IMR-90 (cell line): ENCODE measurements around the gene C5orf58. TPM values are rescaled to one million over a fixed set of nuclear protein-coding genes. Genes with fewer than 3 reads are reported as not detected.
A peak's percentile ranks its signal among the peaks of the same experiment; 100 is the strongest.

Experiments used
- ATAC-seq: fragments of 200-7000 bp; cut with Tn5 transposase; 2 replicates; pipeline ENCODE4 v1.9.1; 2020; ENCODE audit warnings: low read depth, mild to moderate bottlenecking, moderate library complexity
- BruUV-seq: library from RNA; stranded (reverse); fragments of 400-500 nt; replicated peaks from 2 replicates; lab custom pipeline; 2021; lab: Mats Ljungman, UMichigan
- CTCF ChIA-PET: fragments of 300-600 bp; formaldehyde crosslinking; extraction: SDS; loops from one replicate; lab custom pipeline; 2021; ENCODE audit warnings: antibody characterized with exemption; lab: Yijun Ruan, JAX
- POLR2A ChIA-PET: fragments of 300-600 bp; sonication (Branson Sonifier 250); formaldehyde crosslinking; loops from one replicate; lab custom pipeline; 2022; ENCODE audit warnings: antibody characterized with exemption; ENCODE audit not compliant: unreplicated experiment; lab: Charles Lee
- DNase-seq: peaks from one replicate; pipeline ENCODE4 v3.0.0; 2013
- H2AFZ ChIP-seq: replicated peaks from 2 replicates; pipeline ENCODE3; 2013; ENCODE audit warnings: low read length, mild to moderate bottlenecking; ENCODE audit not compliant: poor library complexity
- H2AK5ac ChIP-seq: 2 replicates; pipeline ENCODE4 v1.6.1; 2013; ENCODE audit warnings: low read depth, low read length, inconsistent platforms
- H2AK9ac ChIP-seq: replicated peaks from 2 replicates; pipeline ENCODE3; 2013; ENCODE audit warnings: mild to moderate bottlenecking, low read depth, low read length, moderate library complexity; ENCODE audit not compliant: poor library complexity
- H2BK120ac ChIP-seq: 2 replicates; pipeline ENCODE4 v1.6.1; 2013; ENCODE audit warnings: low read depth, low read length, inconsistent platforms
- H2BK15ac ChIP-seq: 3 replicates; pipeline ENCODE4 v1.6.1; 2013; ENCODE audit warnings: low read depth, low read length, inconsistent platforms
- H2BK20ac ChIP-seq: 2 replicates; pipeline ENCODE4 v1.6.1; 2013; ENCODE audit warnings: low read depth, mild to moderate bottlenecking, inconsistent platforms, low read length, moderate library complexity
- H2BK5ac ChIP-seq: 2 replicates; pipeline ENCODE4 v1.6.1; 2013; ENCODE audit warnings: mild to moderate bottlenecking, low read depth, low read length, inconsistent platforms; ENCODE audit not compliant: poor library complexity, severe bottlenecking
- H3K14ac ChIP-seq: replicated peaks from 2 replicates; pipeline ENCODE4 v1.6.1; 2013; ENCODE audit warnings: low read depth, low read length, inconsistent platforms
- H3K18ac ChIP-seq: 2 replicates; pipeline ENCODE4 v1.6.1; 2013; ENCODE audit warnings: low read depth, low read length, control low read depth
- H3K23ac ChIP-seq: 2 replicates; pipeline ENCODE4 v1.6.1; 2013; ENCODE audit warnings: low read depth, low read length, inconsistent platforms
- H3K27ac ChIP-seq: 2 replicates; pipeline ENCODE4 v1.5.1; 2013; ENCODE audit warnings: mild to moderate bottlenecking, control low read depth, low read length; ENCODE audit not compliant: insufficient read depth
- H3K27me3 ChIP-seq: 2 replicates; pipeline ENCODE4 v1.6.1; 2013; ENCODE audit warnings: low read length; ENCODE audit not compliant: control insufficient read depth, insufficient read depth
- H3K36me3 ChIP-seq: 2 replicates; pipeline ENCODE4 v1.6.1; 2013; ENCODE audit warnings: low read length, mixed read lengths; ENCODE audit not compliant: control insufficient read depth, insufficient read depth
- H3K4ac ChIP-seq: 2 replicates; pipeline ENCODE4 v1.6.1; 2013; ENCODE audit warnings: low read depth, low read length, inconsistent platforms
- H3K4me1 ChIP-seq: 2 replicates; pipeline ENCODE4 v1.6.1; 2013; ENCODE audit warnings: low read length, mixed read lengths; ENCODE audit not compliant: control insufficient read depth, insufficient read depth
- H3K4me2 ChIP-seq: 2 replicates; pipeline ENCODE4 v1.6.1; 2013; ENCODE audit warnings: low read depth, mild to moderate bottlenecking, control low read depth, low read length, moderate library complexity
- H3K4me3 ChIP-seq: 2 replicates; pipeline ENCODE4 v1.5.1; 2013; ENCODE audit warnings: low read depth, mild to moderate bottlenecking, control low read depth, low read length, moderate library complexity; ENCODE audit not compliant: insufficient read depth
- H3K56ac ChIP-seq: 2 replicates; pipeline ENCODE4 v1.6.1; 2013; ENCODE audit warnings: low read length, inconsistent platforms; ENCODE audit not compliant: insufficient read depth; ENCODE audit errors: extremely low read depth
- H3K79me1 ChIP-seq, 2 experiments: 2 replicates each; pipeline ENCODE4 v1.6.1; 2013; ENCODE audit warnings: low read length in 2 of 2, inconsistent platforms in 1 of 2, low read depth in 1 of 2
- H3K9ac ChIP-seq: 2 replicates; pipeline ENCODE4 v1.6.1; 2013; ENCODE audit warnings: low read depth, low read length, control low read depth
- H3K9me1 ChIP-seq: 2 replicates; pipeline ENCODE4 v1.6.1; 2013; ENCODE audit warnings: low read length, inconsistent platforms; ENCODE audit not compliant: insufficient read depth
- H3K9me3 ChIP-seq: 2 replicates; pipeline ENCODE4 v1.6.1; 2013; ENCODE audit warnings: low read length; ENCODE audit not compliant: control insufficient read depth, insufficient read depth
- H4K20me1 ChIP-seq: 2 replicates; pipeline ENCODE4 v1.6.1; 2013; ENCODE audit warnings: low read length, inconsistent platforms; ENCODE audit not compliant: insufficient read depth
- H4K5ac ChIP-seq: 2 replicates; pipeline ENCODE4 v1.6.1; 2013; ENCODE audit warnings: mild to moderate bottlenecking, low read depth, low read length, control low read depth
- H4K8ac ChIP-seq, 2 experiments: 2 replicates each; pipeline ENCODE4 v1.6.1; 2013; ENCODE audit warnings: low read depth in 2 of 2, low read length in 2 of 2, control low read depth in 1 of 2, inconsistent platforms in 1 of 2
- H4K91ac ChIP-seq: 2 replicates; pipeline ENCODE4 v1.6.1; 2013; ENCODE audit warnings: low read depth, low read length, inconsistent platforms; ENCODE audit not compliant: insufficient read depth
- BHLHE40 ChIP-seq: fragments of 150-350 bp; IDR thresholded peaks from 2 replicates; pipeline ENCODE4 v1.6.1; 2016; ENCODE audit warnings: mild to moderate bottlenecking, low read depth, low read length
- CEBPB ChIP-seq: IDR thresholded peaks from 2 replicates; pipeline ENCODE4 v1.6.1; 2012; ENCODE audit warnings: low read depth, low read length, improper control_type of control experiment
- CHD1 ChIP-seq: IDR thresholded peaks from 2 replicates; pipeline ENCODE4 v1.6.1; 2012; ENCODE audit warnings: low read depth, low read length, improper control_type of control experiment
- FOS ChIP-seq: fragments of 150-350 bp; IDR thresholded peaks from 2 replicates; pipeline ENCODE4 v1.6.1; 2016; ENCODE audit warnings: low read depth, low read length
- MAFK ChIP-seq: IDR thresholded peaks from 2 replicates; pipeline ENCODE4 v1.6.1; 2012; ENCODE audit warnings: low read depth, low read length, improper control_type of control experiment
- MAZ ChIP-seq: IDR thresholded peaks from 2 replicates; pipeline ENCODE4 v1.6.1; 2012; ENCODE audit warnings: low read depth, mild to moderate bottlenecking, low read length, improper control_type of control experiment, moderate library complexity, borderline replicate concordance
- MXI1 ChIP-seq: IDR thresholded peaks from 2 replicates; pipeline ENCODE4 v1.6.1; 2012; ENCODE audit warnings: low read depth, mild to moderate bottlenecking, low read length, moderate library complexity, borderline replicate concordance
- NFE2L2 ChIP-seq: fragments of 150-350 bp; IDR thresholded peaks from 2 replicates; pipeline ENCODE4 v1.6.1; 2016; ENCODE audit warnings: low read depth, mild to moderate bottlenecking, low read length
- POLR2A ChIP-seq: IDR thresholded peaks from 2 replicates; pipeline ENCODE4 v1.6.1; 2012; ENCODE audit warnings: mild to moderate bottlenecking, low read depth, low read length
- RAD21 ChIP-seq: IDR thresholded peaks from 2 replicates; pipeline ENCODE4 v1.6.1; 2012; ENCODE audit warnings: low read length, improper control_type of control experiment
- RCOR1 ChIP-seq: IDR thresholded peaks from 2 replicates; pipeline ENCODE4 v1.6.1; 2012; ENCODE audit warnings: mild to moderate bottlenecking, low read length, improper control_type of control experiment; ENCODE audit not compliant: insufficient replicate concordance
- RFX5 ChIP-seq: IDR thresholded peaks from 2 replicates; pipeline ENCODE4 v1.8.0; 2012; ENCODE audit warnings: low read depth, mild to moderate bottlenecking, low read length, moderate library complexity
- SMC3 ChIP-seq: fragments of 150-350 bp; IDR thresholded peaks from 2 replicates; pipeline ENCODE4 v1.6.1; 2016; ENCODE audit warnings: low read depth, mild to moderate bottlenecking, antibody characterized with exemption, low read length, moderate library complexity
- WGBS, 2 experiments: methylation state at CpG; one replicate each; pipeline versions ENCODE4 v1.1.5 to v1.1.7; 2013; ENCODE audit warnings: missing lambda C conversion rate in 2 of 2; ENCODE audit not compliant: insufficient read length in 1 of 2; ENCODE audit errors: extremely low coverage in 2 of 2; 5-methylcytosine and 5-hydroxymethylcytosine counted together
- dilution Hi-C: fragments of 300-500 bp; cut with HindIII; formaldehyde crosslinking; loops from one replicate; pipeline ENCODE4 v1.14.3; 2018; ENCODE audit warnings: low sequenced_read_pairs; ENCODE audit not compliant: unreplicated experiment
- in situ Hi-C: fragments of 300-500 bp; cut with MboI; formaldehyde crosslinking; loops from 3 replicates; pipeline ENCODE4 v1.14.3; 2019; ENCODE audit warnings: low sequenced_read_pairs, inconsistent platforms, mixed read lengths
- intact Hi-C: fragments of 100-400 bp; cut with micrococcal nuclease; formaldehyde crosslinking; loops from 2 replicates; pipeline ENCODE4 v1.10.0; 2022
- polyA plus RNA-seq, 3 experiments: library from polyadenylated mRNA; depleted of rRNA; stranded (reverse); fragments of >200 nt; gene quantifications; 2 replicates each; pipeline ENCODE4 v1.2.3, GENCODE V29; 2012; ENCODE audit warnings: low replicate concordance in 1 of 3
- total RNA-seq: library from RNA; depleted of rRNA; stranded (reverse); fragments of >200 nt; gene quantifications from 2 replicates; pipeline ENCODE4 v1.2.3, GENCODE V29; 2012
- TF ChIP-seq, protein P1 (sequence below): fragments of 150-350 bp; IDR thresholded peaks from 2 replicates; pipeline ENCODE4 v1.6.1; 2016; ENCODE audit warnings: low read depth, mild to moderate bottlenecking, low read length, moderate library complexity, borderline replicate concordance
- TF ChIP-seq, protein P2 (sequence below): conservative IDR thresholded peaks from 2 replicates; pipeline ENCODE4 v1.5.1; 2012; ENCODE audit warnings: mild to moderate bottlenecking, low read depth, low read length, improper control_type of control experiment
- TF ChIP-seq, protein P3 (sequence below): fragments of 150-350 bp; IDR thresholded peaks from 2 replicates; pipeline ENCODE4 v1.6.1; 2017; ENCODE audit warnings: mild to moderate bottlenecking, antibody characterized with exemption, low read length, low read depth

The C5orf58 gene
- total and polyA plus RNA-seq, 2 of the 4 experiments (the other 2 are of a cell fraction), result not detected

DNA sequence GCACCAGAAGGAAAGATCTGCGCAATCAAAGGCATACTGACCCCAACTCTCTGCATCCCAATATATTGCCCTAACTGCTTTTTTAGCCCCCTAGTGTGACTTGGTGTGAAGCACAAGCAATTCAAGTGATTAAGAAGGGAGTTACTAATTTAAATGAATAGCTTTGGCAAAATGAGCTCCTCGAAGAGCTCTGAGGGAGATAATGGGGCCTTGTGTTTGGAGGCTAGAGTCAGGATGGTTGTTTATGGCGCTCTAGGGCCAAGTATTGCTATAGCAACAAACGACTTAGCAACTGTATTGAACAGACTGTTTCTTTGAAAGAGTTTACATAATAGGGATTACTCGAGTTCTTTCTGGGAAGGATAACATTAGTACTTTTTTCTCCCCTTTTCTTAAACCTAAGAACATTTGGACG, 11.5 kb upstream of the C5orf58 start:
- ChIA-PET CTCF (no interaction called here), POLR2A (no interaction called here)
- no peaks in the 10 kb centered on the region for H3K9me3 ChIP-seq
- H4K91ac ChIP-seq, result no peak overlapping the region
- H3K18ac ChIP-seq, result no peak overlapping the region
- dilution Hi-C loops, result no loop called here
- H4K20me1 ChIP-seq, result no peaks in the 10 kb centered on the region
- H3K9me1 ChIP-seq, result no peaks in the 10 kb centered on the region
- no peak overlapping the region for H3K14ac ChIP-seq
- H3K4ac ChIP-seq, result no peak overlapping the region
- H3K36me3 ChIP-seq, result no peaks in the 10 kb centered on the region
- H3K56ac ChIP-seq, result no peak overlapping the region
- no peaks in the 10 kb centered on the region for H3K27me3 ChIP-seq
- WGBS, 2 experiments, result 0% methylated on average over 1 of the region's 6 CpGs; no CpG with 5 or more reads in 1 of the 2 experiments
- no peak overlapping the region for H2BK15ac ChIP-seq
- no peak overlapping the region for H2BK120ac ChIP-seq
- H4K5ac ChIP-seq, result no peak overlapping the region
- ATAC-seq, result no peak
- no peak overlapping the region for H2AK5ac ChIP-seq
- DNase-seq, result peak; percentile 6
- no peaks in the 10 kb centered on the region for H3K4me1 ChIP-seq
- in situ Hi-C loops, result loop anchor here (10.0 kb wide), 1 partner anchor 203 kb away; no protein-coding TSS in a partner anchor
- no peak overlapping the region for H3K4me2 ChIP-seq
- H3K79me1 ChIP-seq, result no peaks in the 10 kb centered on the region
- intact Hi-C loops, result no loop called here
- H3K23ac ChIP-seq, result no peak overlapping the region
- no peak overlapping the region for H4K8ac ChIP-seq
- H3K9ac ChIP-seq, result no peak overlapping the region
- H2AFZ ChIP-seq, result no peak overlapping the region
- no peak overlapping the region for H2BK5ac ChIP-seq
- no peak overlapping the region for H2BK20ac ChIP-seq
- TF ChIP-seq POLR2A, result no peak
- no peak for TF ChIP-seq NFE2L2
- TF ChIP-seq, protein P1, sequence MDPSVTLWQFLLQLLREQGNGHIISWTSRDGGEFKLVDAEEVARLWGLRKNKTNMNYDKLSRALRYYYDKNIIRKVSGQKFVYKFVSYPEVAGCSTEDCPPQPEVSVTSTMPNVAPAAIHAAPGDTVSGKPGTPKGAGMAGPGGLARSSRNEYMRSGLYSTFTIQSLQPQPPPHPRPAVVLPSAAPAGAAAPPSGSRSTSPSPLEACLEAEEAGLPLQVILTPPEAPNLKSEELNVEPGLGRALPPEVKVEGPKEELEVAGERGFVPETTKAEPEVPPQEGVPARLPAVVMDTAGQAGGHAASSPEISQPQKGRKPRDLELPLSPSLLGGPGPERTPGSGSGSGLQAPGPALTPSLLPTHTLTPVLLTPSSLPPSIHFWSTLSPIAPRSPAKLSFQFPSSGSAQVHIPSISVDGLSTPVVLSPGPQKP, result no peak
- TF ChIP-seq, protein P2, sequence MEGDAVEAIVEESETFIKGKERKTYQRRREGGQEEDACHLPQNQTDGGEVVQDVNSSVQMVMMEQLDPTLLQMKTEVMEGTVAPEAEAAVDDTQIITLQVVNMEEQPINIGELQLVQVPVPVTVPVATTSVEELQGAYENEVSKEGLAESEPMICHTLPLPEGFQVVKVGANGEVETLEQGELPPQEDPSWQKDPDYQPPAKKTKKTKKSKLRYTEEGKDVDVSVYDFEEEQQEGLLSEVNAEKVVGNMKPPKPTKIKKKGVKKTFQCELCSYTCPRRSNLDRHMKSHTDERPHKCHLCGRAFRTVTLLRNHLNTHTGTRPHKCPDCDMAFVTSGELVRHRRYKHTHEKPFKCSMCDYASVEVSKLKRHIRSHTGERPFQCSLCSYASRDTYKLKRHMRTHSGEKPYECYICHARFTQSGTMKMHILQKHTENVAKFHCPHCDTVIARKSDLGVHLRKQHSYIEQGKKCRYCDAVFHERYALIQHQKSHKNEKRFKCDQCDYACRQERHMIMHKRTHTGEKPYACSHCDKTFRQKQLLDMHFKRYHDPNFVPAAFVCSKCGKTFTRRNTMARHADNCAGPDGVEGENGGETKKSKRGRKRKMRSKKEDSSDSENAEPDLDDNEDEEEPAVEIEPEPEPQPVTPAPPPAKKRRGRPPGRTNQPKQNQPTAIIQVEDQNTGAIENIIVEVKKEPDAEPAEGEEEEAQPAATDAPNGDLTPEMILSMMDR, result no peak
- no peak for TF ChIP-seq RCOR1
- no peak for TF ChIP-seq BHLHE40
- no peak for TF ChIP-seq SMC3
- TF ChIP-seq MXI1, result no peak
- TF ChIP-seq CEBPB, result no peak
- no peak for TF ChIP-seq RFX5
- TF ChIP-seq MAZ, result no peak
- TF ChIP-seq RAD21, result no peak
- no peak for TF ChIP-seq FOS
- TF ChIP-seq MAFK, result no peak
- TF ChIP-seq CHD1, result no peak
- TF ChIP-seq, protein P3, sequence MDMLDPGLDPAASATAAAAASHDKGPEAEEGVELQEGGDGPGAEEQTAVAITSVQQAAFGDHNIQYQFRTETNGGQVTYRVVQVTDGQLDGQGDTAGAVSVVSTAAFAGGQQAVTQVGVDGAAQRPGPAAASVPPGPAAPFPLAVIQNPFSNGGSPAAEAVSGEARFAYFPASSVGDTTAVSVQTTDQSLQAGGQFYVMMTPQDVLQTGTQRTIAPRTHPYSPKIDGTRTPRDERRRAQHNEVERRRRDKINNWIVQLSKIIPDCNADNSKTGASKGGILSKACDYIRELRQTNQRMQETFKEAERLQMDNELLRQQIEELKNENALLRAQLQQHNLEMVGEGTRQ, result no peak
- H2AK9ac ChIP-seq, result peak overlapping the region; percentile 35
- H3K4me3 ChIP-seq, result no peak overlapping the region
- no TSS peak for BruUV-seq
- H3K27ac ChIP-seq, result no peak overlapping the region
